ENCODE measurements around the gene FAM120A.

FAM120A gene

GRCh38 chr9:93599571-93600403 lies 148.3 kb downstream of the FAM120A start:
- H3K27ac ChIP-seq = no peak overlapping the region
- no peak for TF ChIP-seq CTCF (conservative IDR thresholded peaks at IDR 0.05)
- TF ChIP-seq ZFX (IDR thresholded peaks at IDR 0.05) = no peak

DNA sequence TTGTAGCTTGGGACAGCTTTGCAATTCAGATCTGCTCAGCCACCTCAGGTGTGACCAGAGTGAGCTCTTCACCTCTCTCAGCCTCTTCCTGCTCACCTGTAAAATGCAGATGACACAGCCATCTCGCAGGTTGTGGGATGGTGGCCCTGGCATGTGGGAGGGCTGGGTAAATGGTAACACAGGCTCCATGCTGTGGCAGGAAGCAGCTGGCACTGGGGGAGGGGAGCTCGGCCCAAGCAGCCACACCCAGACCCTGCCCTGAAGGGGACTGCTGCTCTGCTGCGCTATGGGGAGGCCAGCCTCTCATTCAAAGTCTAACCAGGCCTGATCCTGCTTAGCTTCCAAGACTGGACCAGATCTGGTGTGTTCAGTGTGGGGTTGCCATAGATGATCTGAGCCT lies 149.0 kb downstream of the FAM120A start:
- TF ChIP-seq ZFX (IDR thresholded peaks at IDR 0.05) (no peak), CTCF (conservative IDR thresholded peaks at IDR 0.05) (no peak)
- no peak overlapping the region for H3K27ac ChIP-seq

GRCh38 chr9:93601063-93601462 lies 149.6 kb downstream of the FAM120A start:
- TF ChIP-seq ZFX (IDR thresholded peaks at IDR 0.05) (no peak), CTCF (conservative IDR thresholded peaks at IDR 0.05) (no peak)
- H3K27ac ChIP-seq = no peak overlapping the region

- no peak overlapping the region for H3K27ac ChIP-seq
- TF ChIP-seq CTCF (conservative IDR thresholded peaks at IDR 0.05) (no peak), ZFX (IDR thresholded peaks at IDR 0.05) (no peak)
Measured at GRCh38 chr9:93601666-93602065, 150.2 kb downstream of the FAM120A start.

GRCh38 chr9:93603011-93603410 lies 151.5 kb downstream of the FAM120A start:
- no peak for TF ChIP-seq ZFX (IDR thresholded peaks at IDR 0.05)
- no peak for TF ChIP-seq CTCF (conservative IDR thresholded peaks at IDR 0.05)
- no peak overlapping the region for H3K27ac ChIP-seq

GRCh38 chr9:93603906-93604326 lies 152.4 kb downstream of the FAM120A start:
- H3K27ac ChIP-seq = no peak overlapping the region

More at GRCh38 chr9:93603906-93604326, 152.4 kb downstream of the FAM120A start:
- no peak for TF ChIP-seq CTCF (conservative IDR thresholded peaks at IDR 0.05)
- no peak for TF ChIP-seq ZFX (IDR thresholded peaks at IDR 0.05)

Measured in C4-2B (cell line).